Mesothelial cell of epicardium (in vitro differentiated cells): Measurements from ENCODE around the gene WLS. TPM values are rescaled to one million over a fixed set of nuclear protein-coding genes. Genes with fewer than 3 reads are reported as not detected.
A peak's percentile ranks its signal among the peaks of the same experiment; 100 is the strongest.
"Not testable (repeated sequence)": the region's sequence is repeated elsewhere in the genome, so short reads cannot be mapped to it uniquely, and the experiment has no call there.

Experiments used
- DNase-seq, 2 experiments: peaks; one replicate each; pipeline ENCODE4 v3.0.0; 2021; ENCODE audit warnings: low spot score in 2 of 2; ENCODE audit not compliant: unreplicated experiment in 2 of 2
- H3K27ac Mint-ChIP-seq: 2 replicates; pipeline ENCODE4 v1.8.0; 2021; ENCODE audit warnings: mixed read lengths
- H3K27me3 Mint-ChIP-seq: 2 replicates; pipeline ENCODE4 v1.8.0; 2021; ENCODE audit warnings: low read depth, mixed read lengths
- H3K36me3 Mint-ChIP-seq: 2 replicates; pipeline ENCODE4 v1.8.0; 2021; ENCODE audit warnings: mixed read lengths
- H3K4me1 Mint-ChIP-seq: 2 replicates; pipeline ENCODE4 v1.8.0; 2021; ENCODE audit warnings: mixed read lengths
- H3K4me3 Mint-ChIP-seq: 2 replicates; pipeline ENCODE4 v1.8.0; 2021; ENCODE audit warnings: mild to moderate bottlenecking, moderate library complexity, mixed read lengths
- H3K9me3 Mint-ChIP-seq: 2 replicates; pipeline ENCODE4 v1.8.0; 2021; ENCODE audit warnings: mixed read lengths
- CTCF ChIP-seq: fragments of 200-600 bp; sonication (generic); IDR thresholded peaks from one replicate; pipeline ENCODE4 v1.5.0; 2021; ENCODE audit warnings: antibody characterized with exemption; ENCODE audit not compliant: unreplicated experiment
- total RNA-seq: library from RNA; stranded (reverse); gene quantifications from 3 replicates; pipeline ENCODE4 v1.2.1, GENCODE V29; 2021

WLS gene
- total RNA-seq, 1 donor from 2014 or later, result 225 TPM

- TF ChIP-seq CTCF, result no peak
- Mint-ChIP-seq H3K36me3 (peaks cover 12% of the 10 kb centered on the region), H3K9me3 (peaks cover 6% of the 10 kb centered on the region), H3K27me3 (no peaks in the 10 kb centered on the region), H3K4me3 (no peak overlapping the region), H3K27ac (peak overlapping the region; percentile 95), H3K4me1 (peaks cover 58% of the 10 kb centered on the region)
- no peak for DNase-seq
Observed at GRCh38 chr1:68173283-68173935, 58.9 kb downstream of the WLS start.

- peaks cover 69% of the 10 kb centered on the region for H3K4me1 Mint-ChIP-seq
- not testable (repeated sequence) for DNase-seq, H3K27ac Mint-ChIP-seq, H3K27me3 Mint-ChIP-seq, H3K9me3 Mint-ChIP-seq, H3K4me3 Mint-ChIP-seq
- peaks cover 12% of the 10 kb centered on the region for H3K36me3 Mint-ChIP-seq
Observed at GRCh38 chr1:68171795-68172194, 60.5 kb downstream of the WLS start.

- no peaks in the 10 kb centered on the region for H3K27me3 Mint-ChIP-seq
- no peak for DNase-seq
- H3K9me3 Mint-ChIP-seq, result peaks cover 6% of the 10 kb centered on the region
- no peak for TF ChIP-seq CTCF
- H3K4me1 Mint-ChIP-seq, result peaks cover 49% of the 10 kb centered on the region
- no peak overlapping the region for H3K4me3 Mint-ChIP-seq
- peak overlapping the region; percentile 49 for H3K27ac Mint-ChIP-seq
- H3K36me3 Mint-ChIP-seq, result peaks cover 20% of the 10 kb centered on the region
Observed at GRCh38 chr1:68168545-68169171, 63.7 kb downstream of the WLS start.

GRCh38 chr1:68167211-68167610 lies 65.1 kb downstream of the WLS start:
- no peak for TF ChIP-seq CTCF
- Mint-ChIP-seq H3K27ac (peak overlapping the region; percentile 40), H3K36me3 (peaks cover 28% of the 10 kb centered on the region)

GRCh38 chr1:68166348-68166747 lies 66.0 kb downstream of the WLS start:
- peaks cover 36% of the 10 kb centered on the region for H3K4me1 Mint-ChIP-seq
- peaks cover 6% of the 10 kb centered on the region for H3K9me3 Mint-ChIP-seq
- TF ChIP-seq CTCF, result no peak
- no peaks in the 10 kb centered on the region for H3K27me3 Mint-ChIP-seq
- H3K36me3 Mint-ChIP-seq, result peaks cover 27% of the 10 kb centered on the region
- DNase-seq, result no peak
- peak overlapping the region; percentile 67 for H3K27ac Mint-ChIP-seq
- no peak overlapping the region for H3K4me3 Mint-ChIP-seq

More at GRCh38 chr1:68167211-68167610, 65.1 kb downstream of the WLS start:
- H3K4me3 Mint-ChIP-seq, result no peak overlapping the region
- H3K4me1 Mint-ChIP-seq, result peaks cover 36% of the 10 kb centered on the region
- H3K9me3 Mint-ChIP-seq, result peaks cover 6% of the 10 kb centered on the region
- DNase-seq, result no peak
- H3K27me3 Mint-ChIP-seq, result no peaks in the 10 kb centered on the region

GRCh38 chr1:68165665-68166064 lies 66.7 kb downstream of the WLS start:
- peaks cover 36% of the 10 kb centered on the region for H3K4me1 Mint-ChIP-seq
- DNase-seq, result no peak
- H3K27ac Mint-ChIP-seq, result no peak overlapping the region
- no peak for TF ChIP-seq CTCF
- H3K27me3 Mint-ChIP-seq, result no peaks in the 10 kb centered on the region
- no peak overlapping the region for H3K4me3 Mint-ChIP-seq
- H3K9me3 Mint-ChIP-seq, result peaks cover under 1% of the 10 kb centered on the region
- peaks cover 20% of the 10 kb centered on the region for H3K36me3 Mint-ChIP-seq
